Measurements from ENCODE around the gene CPTP. TPM values are rescaled to one million over a fixed set of nuclear protein-coding genes. Genes with fewer than 3 reads are reported as not detected.

The CPTP gene
- total RNA-seq, 1 donor from 2014 or later = 99.2 TPM

DNA sequence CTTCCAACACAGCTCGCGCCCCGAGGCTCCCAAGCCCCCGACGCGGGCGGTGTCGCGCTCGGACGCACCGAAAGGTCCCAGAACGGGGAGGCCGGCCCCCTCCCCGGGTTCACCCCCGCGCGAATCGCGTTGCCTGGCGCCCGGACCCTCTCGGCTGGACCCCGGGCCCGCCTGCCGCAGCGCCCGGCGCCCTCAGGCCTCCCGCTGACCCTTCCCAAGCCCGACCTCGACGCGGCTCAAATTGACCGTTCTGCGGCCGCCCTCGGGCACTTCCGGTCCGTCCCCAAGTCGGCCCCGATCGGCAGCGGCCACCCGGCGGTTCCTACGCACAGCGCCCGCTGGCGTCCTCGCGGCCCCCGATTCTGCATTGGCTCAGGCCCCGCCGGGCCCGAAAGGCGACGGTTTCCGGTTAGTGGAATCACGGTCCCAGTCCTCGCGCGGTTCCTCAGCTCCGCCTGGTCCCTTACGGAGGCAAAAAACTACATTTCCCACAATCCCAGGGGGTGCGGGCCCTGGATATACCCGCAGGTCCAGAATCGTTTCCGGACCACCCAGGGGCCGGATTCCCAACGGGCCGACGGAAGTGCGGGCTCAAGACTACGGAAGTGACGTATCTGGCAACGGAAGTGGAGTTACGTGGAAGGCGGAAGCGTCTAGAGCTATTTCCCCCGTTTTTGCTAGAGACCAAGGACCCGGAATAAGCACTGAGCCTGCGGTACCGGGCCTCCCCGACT is 50.5 kb downstream of the CPTP start, which contains the start of gene AURKAIP1:
TSS of gene AURKAIP1 (minus strand) at position 279 of the 734 bp plus-strand sequence. CDS start 451 bp downstream, outside the sequence.
- H3K27me3 ChIP-seq (ENCODE audit: low read depth) = no peaks in the 10 kb centered on the region
- TF ChIP-seq CTCF (IDR thresholded peaks at IDR 0.05; ENCODE audit: borderline replicate concordance) = peak; percentile 55
- intact Hi-C loops (cut with micrococcal nuclease) = no loop called here

DNA sequence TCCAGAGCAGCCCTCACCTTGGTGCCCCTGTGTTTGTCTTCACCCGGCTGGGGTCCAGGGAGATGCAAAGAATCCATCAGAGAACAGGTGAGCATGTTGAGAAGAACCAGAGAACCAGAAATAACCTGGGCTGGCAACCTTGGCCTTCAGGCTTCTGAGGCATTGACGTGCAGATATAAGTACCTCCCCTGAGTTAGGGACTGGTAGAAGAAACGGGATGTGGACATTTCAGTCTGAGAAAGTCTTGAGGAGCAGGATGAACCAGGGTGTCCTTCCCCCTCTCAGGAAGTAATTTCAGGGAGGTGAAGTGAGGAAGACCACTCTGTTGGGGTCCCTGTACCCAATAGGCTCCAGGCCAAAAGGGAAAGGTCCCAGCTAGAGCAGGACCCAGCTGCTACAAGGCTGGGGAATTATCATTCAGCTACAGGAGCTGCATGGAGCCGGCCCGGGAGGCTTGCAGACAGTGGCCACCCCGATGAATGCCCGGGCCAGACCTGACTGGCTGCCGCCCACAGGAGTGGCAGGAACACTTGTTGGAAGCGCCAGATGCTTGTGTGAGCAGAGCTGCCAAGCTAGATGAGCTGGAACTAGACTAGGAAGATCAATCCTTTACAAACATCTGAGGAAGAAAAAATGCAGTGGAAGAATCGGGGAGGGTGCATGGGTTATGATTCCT is 52.1 kb downstream of the CPTP start:
- Histone ChIP-seq H3K27me3 (ENCODE audit: low read depth) (no peaks in the 10 kb centered on the region), H3K9me3 (replicated peaks) (no peaks in the 10 kb centered on the region), H3K27ac (replicated peaks) (no peak overlapping the region), H3K4me3 (no peak overlapping the region), H3K4me1 (peaks cover 46% of the 10 kb centered on the region), H3K36me3 (peaks cover 11% of the 10 kb centered on the region)
- no peak for DNase-seq
- no peak for TF ChIP-seq CTCF (IDR thresholded peaks at IDR 0.05; ENCODE audit: borderline replicate concordance)
- intact Hi-C loops (cut with micrococcal nuclease) = no loop called here

More for the DNA sequence above, 50.5 kb downstream of the CPTP start, which contains the start of gene AURKAIP1:
- DNase-seq = peak; percentile 97
- peak within 1 kb of the TSS; percentile 100 for H3K4me3 ChIP-seq
- H3K27ac ChIP-seq (replicated peaks) = peak within 1 kb of the TSS; percentile 99
- H3K9me3 ChIP-seq (replicated peaks) = no peaks in the 10 kb centered on the region
- H3K36me3 ChIP-seq = peaks cover 11% of the 10 kb centered on the region
- peaks cover 47% of the 10 kb centered on the region for H3K4me1 ChIP-seq

DNA sequence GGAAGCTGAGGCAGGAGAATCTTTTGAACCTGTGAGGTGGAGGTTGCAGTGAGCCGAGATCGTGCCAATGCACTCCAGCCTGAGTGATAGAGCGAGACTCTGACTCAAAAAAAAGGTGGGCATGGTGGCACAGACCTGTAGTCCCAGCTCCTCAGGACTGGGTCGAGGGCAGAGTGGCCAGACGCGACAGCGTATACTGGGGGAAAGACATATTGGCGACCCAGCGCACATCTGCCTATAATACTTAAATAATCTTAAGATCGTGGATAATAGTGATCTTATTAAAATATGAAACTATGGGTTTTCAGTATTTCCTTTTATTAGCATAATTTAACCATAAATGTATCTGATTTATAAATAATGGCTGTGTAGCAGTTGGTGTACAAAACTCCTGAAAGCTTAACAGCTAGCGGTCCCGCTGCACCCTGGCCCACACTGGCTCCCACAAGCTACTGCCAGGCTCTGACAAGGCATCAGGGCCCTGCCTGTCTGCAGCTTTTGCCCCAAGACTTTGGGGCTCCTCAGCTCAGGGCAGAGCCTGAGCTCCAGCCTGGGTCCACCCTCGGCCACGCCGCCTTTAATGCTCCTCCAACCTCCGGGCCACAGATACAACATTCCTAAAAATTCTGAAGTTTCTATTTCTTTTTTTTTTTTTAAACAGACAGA is 53.1 kb downstream of the CPTP start:
- TF ChIP-seq CTCF (IDR thresholded peaks at IDR 0.05; ENCODE audit: borderline replicate concordance) = no peak
- no peak for DNase-seq
- Histone ChIP-seq H3K4me1 (peaks cover 41% of the 10 kb centered on the region), H3K27me3 (ENCODE audit: low read depth) (no peaks in the 10 kb centered on the region), H3K36me3 (peaks cover 11% of the 10 kb centered on the region), H3K27ac (replicated peaks) (no peak overlapping the region), H3K4me3 (no peak overlapping the region), H3K9me3 (replicated peaks) (no peaks in the 10 kb centered on the region)
- intact Hi-C loops (cut with micrococcal nuclease) = no loop called here

Small RNA genes lying within 50 kb of the gene (microRNA-seq; reads per million reads assigned to microRNA genes)
- gene MIR6726 = 1.2 reads per million
- gene MIR6727 = not detected
- not detected for gene MIR6808

Other genes with a start within 250 kb of the CPTP start
- gene C1orf159, start 208.7 kb upstream of the CPTP start, total RNA-seq = 3.8 TPM
- not detected for gene TTLL10, start 150.9 kb upstream of the CPTP start, total RNA-seq
- gene TNFRSF18, start 118.2 kb upstream of the CPTP start, total RNA-seq = not detected
- gene TNFRSF4, start 110.6 kb upstream of the CPTP start, total RNA-seq = 2.2 TPM
- 114 TPM for gene SDF4, start 92.8 kb upstream of the CPTP start, total RNA-seq
- gene B3GALT6, start 92.6 kb upstream of the CPTP start, total RNA-seq = 7.9 TPM
- 0.55 TPM for gene C1QTNF12, start 78.1 kb upstream of the CPTP start, total RNA-seq
- 36.9 TPM for gene UBE2J2, start 50.9 kb upstream of the CPTP start, total RNA-seq
- gene SCNN1D, start 44.4 kb upstream of the CPTP start, total RNA-seq = 3.5 TPM
- gene ACAP3, start 16.9 kb upstream of the CPTP start, total RNA-seq = 49.7 TPM
- 10.4 TPM for gene PUSL1, start 16.2 kb upstream of the CPTP start, total RNA-seq
- 70.1 TPM for gene INTS11, start 142 bp upstream of the CPTP start, total RNA-seq
- 0.93 TPM for gene TAS1R3, start 6.5 kb downstream of the CPTP start, total RNA-seq
- gene DVL1, start 24.6 kb downstream of the CPTP start, total RNA-seq = 93.0 TPM
- 20.2 TPM for gene MXRA8, start 33.8 kb downstream of the CPTP start, total RNA-seq
- 219 TPM for gene AURKAIP1, start 50.4 kb downstream of the CPTP start, total RNA-seq
- 46.1 TPM for gene CCNL2, start 74.5 kb downstream of the CPTP start, total RNA-seq
- 135 TPM for gene MRPL20, start 82.5 kb downstream of the CPTP start, total RNA-seq
- 1.7 TPM for gene ANKRD65, start 96.5 kb downstream of the CPTP start, total RNA-seq
- 13.7 TPM for gene VWA1, start 110.9 kb downstream of the CPTP start, total RNA-seq
- 2.8 TPM for gene ATAD3C, start 124.9 kb downstream of the CPTP start, total RNA-seq
- gene ATAD3B, start 147.0 kb downstream of the CPTP start, total RNA-seq = 8.3 TPM
- 19.4 TPM for gene ATAD3A, start 187.4 kb downstream of the CPTP start, total RNA-seq
- 7.2 TPM for gene TMEM240, start 215.8 kb downstream of the CPTP start, total RNA-seq

Measured in left ventricle myocardium inferior (tissue), 1 donor.